OCI-LY3 (cell line): ENCODE data around the gene APPL2.

Experiments
- CTCF ChIP-seq: fragments of 200-600, 300-600 bp; sonication (generic); IDR thresholded peaks from 2 replicates; pipeline ENCODE4 v1.5.1; 2014; ENCODE audit warnings: antibody characterized with exemption, low read length, low read depth
- EZH2phosphoT487 ChIP-seq: fragments of 200-600 bp; shearing (Covaris generic); IDR thresholded peaks from 2 replicates; pipeline ENCODE4 v1.6.1; 2018; ENCODE audit warnings: antibody characterized with exemption, mixed run types, low read depth

GRCh38 chr12:105227879-105228278, 8.1 kb downstream of the APPL2 start:
- no peak for TF ChIP-seq CTCF
- no peak for TF ChIP-seq EZH2phosphoT487
